ENCODE data around the gene AFF3.
"Not testable (repeated sequence)": the region's sequence is repeated elsewhere in the genome, so short reads cannot be mapped to it uniquely, and the experiment has no call there.

Gene AFF3

DNA sequence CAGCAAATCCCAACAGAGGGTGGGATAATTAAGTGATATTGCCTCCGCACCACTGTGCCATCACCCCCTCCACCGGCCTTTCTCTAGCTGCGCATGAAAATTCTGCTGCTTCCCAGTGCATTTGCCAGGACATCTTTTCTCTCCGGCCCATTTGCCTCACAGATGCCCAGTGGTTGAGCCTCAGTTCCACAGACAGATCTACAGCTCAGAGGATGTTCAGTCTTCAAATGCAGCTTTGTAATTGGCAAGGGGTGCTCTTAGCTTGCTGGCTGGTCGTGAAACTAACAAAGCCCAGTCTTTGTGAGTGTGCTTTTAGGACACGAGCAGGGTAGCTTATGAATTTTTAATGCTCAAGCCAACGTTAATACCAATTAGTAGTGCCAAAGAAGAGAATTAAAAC is 399.2 kb downstream of the AFF3 start:
- H3K27me3 ChIP-seq (ENCODE audit: control insufficient read depth, insufficient read depth, low read length) = no peaks in the 10 kb centered on the region
- H3K9ac ChIP-seq (ENCODE audit: low read length) = no peak overlapping the region
- no peaks in the 10 kb centered on the region for H3K36me3 ChIP-seq (ENCODE audit: control insufficient read depth, insufficient read depth, low read length)
- no peaks in the 10 kb centered on the region for H3K4me1 ChIP-seq (ENCODE audit: control insufficient read depth, insufficient read depth, low read length)
- no peak overlapping the region for H3K4me3 ChIP-seq (ENCODE audit: low read length)
- no peak overlapping the region for H3K27ac ChIP-seq (ENCODE audit: low read depth, low read length)

DNA sequence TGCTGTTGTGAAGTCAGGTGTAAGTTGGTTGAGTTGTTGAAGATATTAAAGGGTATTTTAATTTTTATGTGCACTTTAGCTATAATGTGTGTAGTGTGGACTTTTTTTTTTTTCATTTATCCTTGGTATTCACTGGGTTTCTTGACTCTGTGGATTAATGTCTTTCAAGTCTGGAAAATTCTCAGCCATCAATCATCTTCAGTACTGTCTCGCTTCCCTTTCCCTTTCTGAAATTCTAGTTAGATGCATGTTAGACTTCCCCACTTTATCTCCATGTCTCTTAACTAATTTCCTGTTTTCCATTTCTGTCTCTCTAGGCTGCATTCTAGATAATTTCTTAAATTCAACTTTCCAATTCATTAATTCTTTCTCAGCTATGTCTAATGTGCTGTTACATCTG is 404.9 kb downstream of the AFF3 start:
- no peaks in the 10 kb centered on the region for H3K27me3 ChIP-seq (ENCODE audit: control insufficient read depth, insufficient read depth, low read length)
- no peaks in the 10 kb centered on the region for H3K36me3 ChIP-seq (ENCODE audit: control insufficient read depth, insufficient read depth, low read length)
- no peak overlapping the region for H3K4me3 ChIP-seq (ENCODE audit: low read length)
- H3K4me1 ChIP-seq (ENCODE audit: control insufficient read depth, insufficient read depth, low read length) = no peaks in the 10 kb centered on the region
- no peak overlapping the region for H3K9ac ChIP-seq (ENCODE audit: low read length)
- H3K27ac ChIP-seq (ENCODE audit: low read depth, low read length) = no peak overlapping the region

- Histone ChIP-seq H3K36me3 (ENCODE audit: control insufficient read depth, insufficient read depth, low read length) (no peaks in the 10 kb centered on the region), H3K9ac (ENCODE audit: low read length) (no peak overlapping the region), H3K27me3 (ENCODE audit: control insufficient read depth, insufficient read depth, low read length) (no peaks in the 10 kb centered on the region), H3K4me1 (ENCODE audit: control insufficient read depth, insufficient read depth, low read length) (no peaks in the 10 kb centered on the region), H3K4me3 (ENCODE audit: low read length) (no peak overlapping the region), H3K27ac (ENCODE audit: low read depth, low read length) (no peak overlapping the region)
Observed at GRCh38 chr2:99735753-99736152, 406.6 kb downstream of the AFF3 start.

DNA sequence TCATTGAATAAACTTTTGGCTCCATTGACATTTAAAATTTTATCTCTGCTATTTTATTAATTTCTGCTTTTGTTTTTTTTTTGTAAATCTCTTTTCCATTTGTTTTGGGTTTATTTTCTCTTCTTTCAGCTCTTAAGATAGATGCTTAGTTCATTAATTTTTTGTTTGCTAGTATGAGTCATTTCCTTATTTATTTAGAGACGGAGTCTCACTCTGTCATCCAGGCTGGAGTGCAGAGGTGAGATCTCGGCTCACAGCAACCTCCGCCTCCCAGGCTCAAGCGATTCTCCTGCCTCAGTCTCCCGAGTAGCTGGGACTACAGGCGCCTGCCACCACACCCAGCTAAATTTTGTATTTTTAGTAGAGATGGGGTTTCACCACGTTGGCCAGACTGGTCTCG is 407.1 kb downstream of the AFF3 start:
- H3K4me1 ChIP-seq (ENCODE audit: control insufficient read depth, insufficient read depth, low read length); H3K27me3 ChIP-seq (ENCODE audit: control insufficient read depth, insufficient read depth, low read length); H3K9ac ChIP-seq (ENCODE audit: low read length); H3K27ac ChIP-seq (ENCODE audit: low read depth, low read length); H3K4me3 ChIP-seq (ENCODE audit: low read length); H3K36me3 ChIP-seq (ENCODE audit: control insufficient read depth, insufficient read depth, low read length): not testable (repeated sequence)

GRCh38 chr2:99734236-99734635 is 408.2 kb downstream of the AFF3 start:
- no peak overlapping the region for H3K4me3 ChIP-seq (ENCODE audit: low read length)
- peaks cover 4% of the 10 kb centered on the region for H3K4me1 ChIP-seq (ENCODE audit: control insufficient read depth, insufficient read depth, low read length)
- no peaks in the 10 kb centered on the region for H3K36me3 ChIP-seq (ENCODE audit: control insufficient read depth, insufficient read depth, low read length)
- H3K27me3 ChIP-seq (ENCODE audit: control insufficient read depth, insufficient read depth, low read length) = no peaks in the 10 kb centered on the region
- no peak overlapping the region for H3K9ac ChIP-seq (ENCODE audit: low read length)
- H3K27ac ChIP-seq (ENCODE audit: low read depth, low read length) = no peak overlapping the region

DNA sequence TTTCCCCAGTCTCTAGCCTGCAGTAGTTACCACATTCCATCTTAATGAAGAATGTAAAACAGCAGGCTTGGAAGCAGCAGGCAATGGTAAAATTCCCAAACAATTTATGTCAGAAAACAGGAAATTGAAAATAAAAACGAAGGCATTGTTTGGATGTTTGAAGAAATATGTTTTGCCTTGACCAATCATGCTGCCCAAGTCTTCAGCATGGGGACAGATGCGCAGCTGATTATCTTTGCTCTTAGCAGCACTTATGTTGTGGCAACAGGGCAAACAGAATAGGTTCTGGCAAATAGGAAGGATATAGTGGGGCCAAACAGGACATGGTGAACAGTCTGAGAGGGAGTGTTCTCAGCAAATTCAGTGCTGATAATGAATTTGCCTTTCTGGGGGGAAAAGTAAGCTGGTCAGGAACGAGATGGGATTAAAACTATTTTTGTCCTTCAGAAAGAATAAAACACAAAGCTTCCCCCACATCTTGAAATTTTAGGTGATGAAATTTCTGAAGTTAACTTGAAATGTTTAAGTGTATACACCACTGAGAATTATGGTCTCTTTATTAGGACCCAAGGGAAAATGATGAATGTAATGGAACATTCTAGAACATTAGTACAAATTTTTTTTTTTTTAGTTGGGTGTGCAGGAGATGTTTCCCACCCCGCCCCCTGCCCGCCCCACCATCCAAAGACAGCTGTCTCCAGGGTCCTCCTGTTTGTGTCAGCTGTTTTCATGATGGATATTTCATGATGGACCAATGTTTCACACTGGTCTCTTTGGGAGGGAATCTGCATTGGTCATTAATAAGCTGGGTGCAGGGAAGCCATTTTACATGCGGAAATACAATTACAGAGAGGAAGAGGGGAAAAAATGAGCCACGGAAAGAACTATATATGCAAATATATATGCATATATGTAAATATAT is 413.0 kb downstream of the AFF3 start:
- H3K4me1 ChIP-seq (ENCODE audit: control insufficient read depth, insufficient read depth, low read length) = peaks cover 10% of the 10 kb centered on the region
- no peak overlapping the region for H3K9ac ChIP-seq (ENCODE audit: low read length)
- no peaks in the 10 kb centered on the region for H3K27me3 ChIP-seq (ENCODE audit: control insufficient read depth, insufficient read depth, low read length)
- no peaks in the 10 kb centered on the region for H3K36me3 ChIP-seq (ENCODE audit: control insufficient read depth, insufficient read depth, low read length)
- H3K4me3 ChIP-seq (ENCODE audit: low read length) = no peak overlapping the region
- H3K27ac ChIP-seq (ENCODE audit: low read depth, low read length) = no peak overlapping the region

GRCh38 chr2:99728166-99728565 is 414.2 kb downstream of the AFF3 start:
- Histone ChIP-seq H3K4me3 (ENCODE audit: low read length) (no peak overlapping the region), H3K9ac (ENCODE audit: low read length) (no peak overlapping the region), H3K36me3 (ENCODE audit: control insufficient read depth, insufficient read depth, low read length) (no peaks in the 10 kb centered on the region), H3K27me3 (ENCODE audit: control insufficient read depth, insufficient read depth, low read length) (no peaks in the 10 kb centered on the region), H3K27ac (ENCODE audit: low read depth, low read length) (no peak overlapping the region), H3K4me1 (ENCODE audit: control insufficient read depth, insufficient read depth, low read length) (peaks cover 10% of the 10 kb centered on the region)

- Histone ChIP-seq H3K9ac (ENCODE audit: low read length) (no peak overlapping the region), H3K4me1 (ENCODE audit: control insufficient read depth, insufficient read depth, low read length) (peaks cover 10% of the 10 kb centered on the region), H3K27ac (ENCODE audit: low read depth, low read length) (no peak overlapping the region), H3K4me3 (ENCODE audit: low read length) (no peak overlapping the region), H3K36me3 (ENCODE audit: control insufficient read depth, insufficient read depth, low read length) (no peaks in the 10 kb centered on the region), H3K27me3 (ENCODE audit: control insufficient read depth, insufficient read depth, low read length) (no peaks in the 10 kb centered on the region)
Observed at GRCh38 chr2:99727199-99727598, 415.2 kb downstream of the AFF3 start.

DNA sequence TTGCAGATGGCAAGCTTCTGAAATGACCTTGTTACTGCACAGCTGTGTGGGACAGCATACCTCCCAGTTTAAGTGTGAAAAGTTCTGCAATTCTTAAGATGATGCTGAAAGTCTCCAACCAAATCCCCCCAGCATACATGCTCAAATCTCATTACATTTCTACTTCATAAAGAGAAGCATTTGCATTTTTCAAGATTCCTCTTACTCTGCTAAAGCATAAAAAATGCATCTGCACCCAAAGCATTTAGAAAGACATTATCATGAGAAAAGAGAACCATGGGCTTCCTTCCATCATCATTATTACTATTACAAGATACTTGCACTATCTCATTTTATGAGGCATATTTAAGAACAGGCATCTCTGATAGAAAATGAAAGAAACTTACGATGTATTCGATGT is 415.7 kb downstream of the AFF3 start:
- H3K4me1 ChIP-seq (ENCODE audit: control insufficient read depth, insufficient read depth, low read length) = peaks cover 10% of the 10 kb centered on the region
- H3K27ac ChIP-seq (ENCODE audit: low read depth, low read length) = no peak overlapping the region
- no peaks in the 10 kb centered on the region for H3K27me3 ChIP-seq (ENCODE audit: control insufficient read depth, insufficient read depth, low read length)
- no peak overlapping the region for H3K9ac ChIP-seq (ENCODE audit: low read length)
- no peak overlapping the region for H3K4me3 ChIP-seq (ENCODE audit: low read length)
- H3K36me3 ChIP-seq (ENCODE audit: control insufficient read depth, insufficient read depth, low read length) = no peaks in the 10 kb centered on the region

DNA sequence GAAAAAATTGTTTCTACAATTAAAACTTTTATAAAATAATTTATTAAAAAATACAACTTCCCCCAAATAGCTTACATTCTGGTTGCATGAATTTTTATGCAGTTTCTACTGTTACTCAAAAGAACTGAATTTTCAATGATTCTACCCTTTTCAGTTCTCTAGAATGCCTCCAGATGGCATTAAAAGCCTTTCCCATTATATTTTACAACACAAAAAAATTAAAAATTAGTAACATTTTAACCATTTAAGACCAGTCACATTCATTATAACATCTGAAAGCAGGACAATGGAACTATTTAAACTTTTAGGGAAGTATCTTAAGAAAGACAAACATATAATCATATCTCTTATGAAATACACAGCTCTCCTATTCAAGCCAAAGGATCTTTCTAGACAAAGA is 416.6 kb downstream of the AFF3 start:
- H3K4me3 ChIP-seq (ENCODE audit: low read length) = no peak overlapping the region
- H3K4me1 ChIP-seq (ENCODE audit: control insufficient read depth, insufficient read depth, low read length) = peaks cover 10% of the 10 kb centered on the region
- H3K27me3 ChIP-seq (ENCODE audit: control insufficient read depth, insufficient read depth, low read length) = no peaks in the 10 kb centered on the region
- no peaks in the 10 kb centered on the region for H3K36me3 ChIP-seq (ENCODE audit: control insufficient read depth, insufficient read depth, low read length)
- H3K27ac ChIP-seq (ENCODE audit: low read depth, low read length) = no peak overlapping the region
- H3K9ac ChIP-seq (ENCODE audit: low read length) = no peak overlapping the region

DNA sequence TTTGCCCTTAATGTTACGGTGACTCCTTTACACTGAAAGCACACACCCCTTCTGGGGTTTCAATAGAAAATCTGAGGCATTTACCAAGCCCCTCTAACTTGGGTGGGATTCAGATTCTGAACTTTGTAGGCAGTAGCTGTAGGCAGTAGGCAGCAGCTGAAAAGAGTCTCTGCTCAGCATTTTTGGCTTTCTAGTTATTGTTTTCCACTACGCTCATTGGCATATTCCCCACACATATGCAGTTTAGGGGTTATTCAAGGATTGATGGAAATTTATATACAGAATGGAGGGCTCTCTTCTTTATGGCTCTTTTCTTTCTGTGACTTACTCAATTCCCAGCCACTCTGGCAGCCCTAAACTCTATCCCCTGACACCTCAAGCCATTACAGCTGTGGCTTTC is 419.9 kb downstream of the AFF3 start:
- Histone ChIP-seq H3K27me3 (ENCODE audit: control insufficient read depth, insufficient read depth, low read length) (no peaks in the 10 kb centered on the region), H3K4me3 (ENCODE audit: low read length) (no peak overlapping the region), H3K9ac (ENCODE audit: low read length) (no peak overlapping the region), H3K36me3 (ENCODE audit: control insufficient read depth, insufficient read depth, low read length) (no peaks in the 10 kb centered on the region), H3K4me1 (ENCODE audit: control insufficient read depth, insufficient read depth, low read length) (no peaks in the 10 kb centered on the region), H3K27ac (ENCODE audit: low read depth, low read length) (no peak overlapping the region)

- Histone ChIP-seq H3K27ac (ENCODE audit: low read depth, low read length) (no peak overlapping the region), H3K36me3 (ENCODE audit: control insufficient read depth, insufficient read depth, low read length) (no peaks in the 10 kb centered on the region), H3K4me3 (ENCODE audit: low read length) (no peak overlapping the region), H3K9ac (ENCODE audit: low read length) (no peak overlapping the region), H3K4me1 (ENCODE audit: control insufficient read depth, insufficient read depth, low read length) (no peaks in the 10 kb centered on the region), H3K27me3 (ENCODE audit: control insufficient read depth, insufficient read depth, low read length) (no peaks in the 10 kb centered on the region)
Observed at GRCh38 chr2:99719102-99719501, 423.3 kb downstream of the AFF3 start.

DNA sequence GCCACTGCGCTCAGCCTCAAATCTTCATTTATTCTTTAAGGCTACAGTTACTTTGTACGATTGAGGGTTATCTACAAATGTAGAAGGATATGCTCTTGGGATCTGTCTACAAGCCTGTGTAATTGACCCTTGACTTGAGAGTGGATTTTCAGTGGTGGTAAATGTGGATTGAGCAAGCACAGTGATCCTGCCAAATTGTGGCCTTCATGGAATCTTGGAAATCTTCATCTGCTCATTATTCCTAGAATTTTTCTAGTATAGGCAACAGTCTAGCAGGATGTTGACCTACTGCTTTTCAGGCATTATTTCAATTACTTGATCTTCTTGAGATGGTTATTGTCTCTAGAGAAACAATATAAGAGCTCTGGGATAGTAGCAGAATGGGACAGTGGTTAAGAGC is 426.4 kb downstream of the AFF3 start:
- Histone ChIP-seq H3K36me3 (ENCODE audit: control insufficient read depth, insufficient read depth, low read length) (no peaks in the 10 kb centered on the region), H3K27me3 (ENCODE audit: control insufficient read depth, insufficient read depth, low read length) (no peaks in the 10 kb centered on the region), H3K9ac (ENCODE audit: low read length) (no peak overlapping the region), H3K4me3 (ENCODE audit: low read length) (no peak overlapping the region), H3K4me1 (ENCODE audit: control insufficient read depth, insufficient read depth, low read length) (peaks cover 7% of the 10 kb centered on the region), H3K27ac (ENCODE audit: low read depth, low read length) (no peak overlapping the region)
